ENCODE data around the gene SIAE. TPM values are rescaled to one million over a fixed set of nuclear protein-coding genes. Genes with fewer than 3 reads are reported as not detected.

SIAE gene
- total and polyA plus RNA-seq, 2 experiments from 2014 or later, result 24.0 to 35.5 TPM

GRCh38 chr11:124625504-124626168 lies 47.9 kb downstream of the SIAE start:
- Histone ChIP-seq H3K36me3 (replicated peaks; ENCODE audit: insufficient read depth, low read depth) (no peaks in the 10 kb centered on the region), H3K4me1 (ENCODE audit: insufficient read depth) (peaks cover 17% of the 10 kb centered on the region), H3K27ac (no peak overlapping the region)

DNA sequence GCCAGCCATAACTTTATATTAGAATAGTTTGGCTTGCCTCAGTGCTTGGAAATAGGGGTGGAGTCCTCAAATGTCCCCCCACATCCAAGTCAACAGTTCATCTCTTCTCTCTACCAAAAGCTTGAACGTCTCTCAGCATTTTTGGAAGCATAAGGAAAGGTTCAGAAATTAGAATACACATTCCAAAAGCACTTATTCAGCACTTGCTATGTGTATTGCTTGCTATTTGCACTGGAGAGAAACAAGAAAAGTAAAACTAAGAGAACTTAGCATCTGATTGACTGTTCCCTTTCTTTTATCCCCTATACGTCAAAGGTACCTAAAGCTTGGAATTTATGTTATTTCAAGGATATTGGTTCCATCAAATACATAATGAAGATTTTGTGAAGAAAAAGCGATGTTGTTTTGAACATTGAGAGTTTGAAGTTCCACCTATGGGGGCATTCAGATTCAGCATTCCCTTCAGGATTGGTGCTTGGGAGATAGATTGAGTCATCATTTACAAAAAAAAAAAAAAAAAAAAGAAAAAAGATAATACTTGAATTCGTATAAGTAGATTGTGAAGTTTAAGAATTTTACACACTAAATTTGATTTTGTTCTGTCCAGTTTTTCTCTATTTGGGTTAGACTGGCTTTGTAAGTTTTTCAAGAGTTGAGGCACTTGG lies 49.5 kb downstream of the SIAE start:
- Histone ChIP-seq H3K9me2 (replicated peaks; ENCODE audit: insufficient read depth) (no peaks in the 10 kb centered on the region), H3K4me2 (peak overlapping the region; percentile 84), H3K27me3 (no peaks in the 10 kb centered on the region), H2AFZ (no peak overlapping the region), H3K9me3 (ENCODE audit: low read depth) (no peaks in the 10 kb centered on the region), H3K27ac (peak overlapping the region; percentile 99), H3K79me2 (peaks cover 40% of the 10 kb centered on the region), H3K4me3 (peak overlapping the region; percentile 81), H3K4me1 (ENCODE audit: insufficient read depth) (peaks cover 21% of the 10 kb centered on the region), H3K36me3 (replicated peaks; ENCODE audit: insufficient read depth, low read depth) (no peaks in the 10 kb centered on the region), H4K20me1 (ENCODE audit: insufficient read depth, poor library complexity, severe bottlenecking) (peaks cover 6% of the 10 kb centered on the region)
- TF ChIP-seq EZH2phosphoT487 (IDR thresholded peaks at IDR 0.05; ENCODE audit: low read depth, severe bottlenecking, unreplicated experiment) (no peak), EZH2 (IDR thresholded peaks at IDR 0.05; ENCODE audit: borderline replicate concordance) (no peak)
- TF ChIP-seq, protein P1, sequence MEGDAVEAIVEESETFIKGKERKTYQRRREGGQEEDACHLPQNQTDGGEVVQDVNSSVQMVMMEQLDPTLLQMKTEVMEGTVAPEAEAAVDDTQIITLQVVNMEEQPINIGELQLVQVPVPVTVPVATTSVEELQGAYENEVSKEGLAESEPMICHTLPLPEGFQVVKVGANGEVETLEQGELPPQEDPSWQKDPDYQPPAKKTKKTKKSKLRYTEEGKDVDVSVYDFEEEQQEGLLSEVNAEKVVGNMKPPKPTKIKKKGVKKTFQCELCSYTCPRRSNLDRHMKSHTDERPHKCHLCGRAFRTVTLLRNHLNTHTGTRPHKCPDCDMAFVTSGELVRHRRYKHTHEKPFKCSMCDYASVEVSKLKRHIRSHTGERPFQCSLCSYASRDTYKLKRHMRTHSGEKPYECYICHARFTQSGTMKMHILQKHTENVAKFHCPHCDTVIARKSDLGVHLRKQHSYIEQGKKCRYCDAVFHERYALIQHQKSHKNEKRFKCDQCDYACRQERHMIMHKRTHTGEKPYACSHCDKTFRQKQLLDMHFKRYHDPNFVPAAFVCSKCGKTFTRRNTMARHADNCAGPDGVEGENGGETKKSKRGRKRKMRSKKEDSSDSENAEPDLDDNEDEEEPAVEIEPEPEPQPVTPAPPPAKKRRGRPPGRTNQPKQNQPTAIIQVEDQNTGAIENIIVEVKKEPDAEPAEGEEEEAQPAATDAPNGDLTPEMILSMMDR (IDR thresholded peaks at IDR 0.05; ENCODE audit: poor library complexity), result no peak
- 71% methylated on average over 4 of the region's 4 CpGs for WGBS (ENCODE audit: low lambda C conversion rate, missing lambda C conversion rate)
- DNase-seq (ENCODE audit: low spot score), result no peak

More at GRCh38 chr11:124625504-124626168, 47.9 kb downstream of the SIAE start:
- peaks cover 40% of the 10 kb centered on the region for H3K79me2 ChIP-seq
- TF ChIP-seq, protein P1 (IDR thresholded peaks at IDR 0.05; ENCODE audit: poor library complexity), result no peak
- H3K9me3 ChIP-seq (ENCODE audit: low read depth), result no peaks in the 10 kb centered on the region
- H3K9me2 ChIP-seq (replicated peaks; ENCODE audit: insufficient read depth), result no peaks in the 10 kb centered on the region
- H3K4me2 ChIP-seq, result peak overlapping the region; percentile 84
- H4K20me1 ChIP-seq (ENCODE audit: insufficient read depth, poor library complexity, severe bottlenecking), result peaks cover 6% of the 10 kb centered on the region
- 99% methylated on average over 3 of the region's 3 CpGs for WGBS (ENCODE audit: low lambda C conversion rate, missing lambda C conversion rate)
- no peaks in the 10 kb centered on the region for H3K27me3 ChIP-seq
- H3K4me3 ChIP-seq, result no peak overlapping the region
- no peak for DNase-seq (ENCODE audit: low spot score)
- no peak overlapping the region for H2AFZ ChIP-seq

GRCh38 chr11:124622531-124623451 lies 50.7 kb downstream of the SIAE start, which contains the start of gene TBRG1:
TBRG1 (plus strand) TSS chr11:124622864; CDS start chr11:124623084, 220 bp downstream.
- Histone ChIP-seq H3K9me2 (replicated peaks; ENCODE audit: insufficient read depth) (no peaks in the 10 kb centered on the region), H3K79me2 (peaks cover 40% of the 10 kb centered on the region), H4K20me1 (ENCODE audit: insufficient read depth, poor library complexity, severe bottlenecking) (peaks cover 6% of the 10 kb centered on the region), H3K27ac (peak within 1 kb of the TSS; percentile 99), H3K4me3 (peak within 1 kb of the TSS; percentile 81), H3K36me3 (replicated peaks; ENCODE audit: insufficient read depth, low read depth) (no peaks in the 10 kb centered on the region), H3K27me3 (no peaks in the 10 kb centered on the region), H3K4me1 (ENCODE audit: insufficient read depth) (peaks cover 21% of the 10 kb centered on the region), H3K9me3 (ENCODE audit: low read depth) (no peaks in the 10 kb centered on the region), H2AFZ (peak within 1 kb of the TSS; percentile 88), H3K4me2 (peak within 1 kb of the TSS; percentile 84)
- TF ChIP-seq EZH2 (IDR thresholded peaks at IDR 0.05; ENCODE audit: borderline replicate concordance) (no peak), EZH2phosphoT487 (IDR thresholded peaks at IDR 0.05; ENCODE audit: low read depth, severe bottlenecking, unreplicated experiment) (no peak)
- TF ChIP-seq, protein P1 (IDR thresholded peaks at IDR 0.05; ENCODE audit: poor library complexity), result no peak
- WGBS (ENCODE audit: low lambda C conversion rate, missing lambda C conversion rate), result under 1% methylated on average over 56 of the region's 57 CpGs
- peak; percentile 92 for DNase-seq (ENCODE audit: low spot score)

Data from hepatocyte (in vitro differentiated cells).